Coronary artery (tissue), 2 donors: ENCODE measurements around the gene UBE3C.

Experiments
- DNase-seq: peaks from one replicate; pipeline ENCODE4 v3.0.0-alpha.2; 2017; ENCODE audit warnings: low spot score
- H3K27ac ChIP-seq, 2 donors: fragments of 200-600 bp; sonication (generic); one replicate each; pipeline ENCODE4 v1.5.1; 2016 to 2019
- H3K4me3 ChIP-seq: fragments of 200-600 bp; sonication (generic); 2 replicates; pipeline ENCODE4 v1.5.1; 2016; ENCODE audit warnings: mild to moderate bottlenecking, moderate library complexity
- CTCF ChIP-seq: fragments of 200-600 bp; sonication (generic); IDR thresholded peaks from one replicate; pipeline ENCODE4 v1.5.1; 2019; ENCODE audit warnings: antibody characterized with exemption

Gene UBE3C

GRCh38 chr7:157235357-157236333 lies 96.9 kb downstream of the UBE3C start:
- DNase-seq = no peak
- Histone ChIP-seq H3K27ac (no peak overlapping the region), H3K4me3 (no peak overlapping the region)
- no peak for TF ChIP-seq CTCF

- Histone ChIP-seq H3K27ac (no peak overlapping the region), H3K4me3 (no peak overlapping the region)
- no peak for DNase-seq
- TF ChIP-seq CTCF = no peak
Measured at GRCh38 chr7:157238087-157238486, 99.4 kb downstream of the UBE3C start.

DNA sequence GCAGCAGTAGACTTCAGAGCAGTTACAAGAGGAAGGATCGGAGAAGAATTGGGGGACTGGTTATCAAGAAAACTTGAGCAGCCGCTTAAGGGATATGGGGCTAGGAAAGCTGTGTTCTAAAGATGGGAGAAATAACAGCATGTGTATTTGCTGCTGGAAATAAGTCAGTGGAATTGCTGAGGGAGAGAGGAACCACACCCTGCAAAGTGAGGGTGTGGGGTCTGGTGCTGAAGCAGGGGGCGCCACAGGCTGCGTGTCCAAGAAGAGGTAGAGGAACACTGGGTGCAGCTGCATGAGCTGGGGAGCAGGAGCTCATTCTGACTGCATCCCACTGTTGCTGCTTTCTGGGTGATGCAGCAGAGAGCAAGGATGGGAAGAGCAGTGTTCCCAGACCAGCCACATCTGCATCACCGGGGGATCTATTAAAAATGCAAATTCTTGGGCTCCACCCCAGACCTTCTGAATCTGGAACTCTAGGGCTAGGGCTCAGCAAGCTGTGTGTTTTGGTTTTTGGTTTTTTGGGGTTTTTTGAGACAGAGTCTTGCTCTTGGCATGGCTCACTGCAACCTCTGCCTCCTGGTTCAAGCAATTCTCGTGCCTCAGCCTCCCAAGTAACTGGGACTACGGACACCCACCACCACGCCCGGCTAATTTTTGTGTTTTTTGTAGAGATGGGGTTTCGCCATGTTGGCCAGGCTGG lies 101.0 kb downstream of the UBE3C start:
- DNase-seq = no peak

DNA sequence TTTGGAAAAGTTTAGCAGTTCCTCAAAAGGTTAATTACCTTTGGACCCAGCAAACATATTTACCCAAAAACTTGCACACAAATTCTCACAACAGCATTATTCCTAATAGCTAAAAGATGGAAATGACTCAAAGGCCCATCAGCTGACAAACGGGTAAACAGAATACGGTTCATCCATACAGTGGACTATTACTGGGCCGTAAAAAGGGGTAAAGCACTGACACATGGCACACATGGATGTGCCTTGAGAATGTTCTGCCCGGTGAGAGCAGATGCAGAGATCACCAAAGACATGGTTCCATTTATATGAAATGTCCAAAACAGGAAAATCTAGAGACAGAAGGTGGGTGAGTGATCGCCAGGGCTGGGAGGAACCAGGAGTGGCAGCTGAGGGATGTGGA lies 102.9 kb downstream of the UBE3C start:
- no peak for TF ChIP-seq CTCF
- Histone ChIP-seq H3K27ac (no peak overlapping the region), H3K4me3 (no peak overlapping the region)
- DNase-seq = no peak

More for the DNA sequence above, 101.0 kb downstream of the UBE3C start:
- H3K4me3 ChIP-seq = no peak overlapping the region
- no peak overlapping the region for H3K27ac ChIP-seq
- TF ChIP-seq CTCF = no peak

DNA sequence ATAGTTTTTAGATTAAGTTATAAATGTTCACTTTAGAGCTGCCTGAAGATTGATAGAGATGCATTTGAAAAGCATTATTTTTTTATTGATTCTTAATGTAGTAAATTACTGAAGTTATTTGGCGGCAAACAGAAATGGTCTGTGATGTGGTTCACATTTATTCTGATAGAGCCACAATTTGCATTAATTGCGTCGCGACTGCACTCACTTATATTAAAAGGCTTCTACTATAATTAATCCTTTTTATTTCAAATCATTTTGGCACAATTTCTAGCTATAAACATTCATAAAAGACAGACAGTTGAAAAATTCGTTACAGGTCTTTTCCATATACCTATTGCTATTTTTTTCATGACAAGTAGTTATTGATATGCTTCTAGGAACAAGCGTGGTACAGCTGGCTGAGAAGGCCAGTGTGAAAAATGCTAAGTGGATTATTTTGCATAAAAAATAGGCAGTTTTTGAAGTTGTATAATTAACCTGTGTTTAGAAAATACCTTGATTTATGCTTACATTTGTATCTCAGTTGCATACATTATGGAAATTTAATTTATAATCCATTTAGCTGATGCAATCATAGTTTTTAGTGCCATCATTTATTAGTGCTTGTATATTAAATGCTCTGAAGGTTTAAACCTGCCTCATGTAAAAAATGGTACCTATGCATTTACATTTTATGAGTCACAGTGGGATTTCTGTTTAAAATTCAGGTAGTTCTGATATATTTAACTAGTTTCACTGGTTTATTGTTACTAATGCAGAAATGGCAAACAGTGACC lies 106.0 kb downstream of the UBE3C start:
- no peak overlapping the region for H3K27ac ChIP-seq
- H3K4me3 ChIP-seq = no peak overlapping the region
- DNase-seq = no peak
- no peak for TF ChIP-seq CTCF

- no peak for TF ChIP-seq CTCF
- DNase-seq = no peak
- H3K4me3 ChIP-seq = no peak overlapping the region
- H3K27ac ChIP-seq = no peak overlapping the region
Measured at GRCh38 chr7:157246052-157246451, 107.3 kb downstream of the UBE3C start.
